ENCODE data around the gene OR51B4. TPM values are rescaled to one million over a fixed set of nuclear protein-coding genes. Genes with fewer than 3 reads are reported as not detected.

The OR51B4 gene
- total and polyA plus RNA-seq, 2 experiments from 2014 or later: not detected

- DNase-seq (ENCODE audit: low spot score): no peak
- Histone ChIP-seq H3K9me2 (ENCODE audit: insufficient read depth) (no peaks in the 10 kb centered on the region), H4K20me1 (replicated peaks; ENCODE audit: insufficient read depth) (no peaks in the 10 kb centered on the region), H3K4me2 (no peak overlapping the region), H3K36me3 (ENCODE audit: insufficient read depth) (no peaks in the 10 kb centered on the region), H3K4me3 (no peak overlapping the region), H3K27ac (ENCODE audit: low read depth) (no peak overlapping the region), H3K79me2 (replicated peaks; ENCODE audit: insufficient read depth) (no peaks in the 10 kb centered on the region), H2AFZ (peak overlapping the region; percentile 35; the same call in 1 of the 2 replicates), H3K4me1 (ENCODE audit: insufficient read depth) (no peaks in the 10 kb centered on the region), H3F3A (replicated peaks; ENCODE audit: low read depth) (no peaks in the 10 kb centered on the region), H3K27me3 (ENCODE audit: insufficient read depth) (no peaks in the 10 kb centered on the region)
- no peaks in the 10 kb centered on the region for H3K27me3 Mint-ChIP-seq (ENCODE audit: insufficient read depth, low read depth, poor library complexity)
- no peaks in the 10 kb centered on the region for H3K36me3 Mint-ChIP-seq (ENCODE audit: low read depth)
- no peak overlapping the region for H3K27ac Mint-ChIP-seq
- H3K4me1 Mint-ChIP-seq: peaks cover 5% of the 10 kb centered on the region; the same call in 2 of the 3 replicates
- no peaks in the 10 kb centered on the region for H3K9me3 Mint-ChIP-seq
- no peak overlapping the region for H3K4me3 Mint-ChIP-seq
- ATAC-seq: no peak; the same call in 1 of the 3 replicates
- TF ChIP-seq REST (IDR thresholded peaks at IDR 0.05; ENCODE audit: unreplicated experiment) (no peak), STAT1 (IDR thresholded peaks at IDR 0.05; ENCODE audit: unreplicated experiment) (no peak), JUNB (IDR thresholded peaks at IDR 0.05; ENCODE audit: unreplicated experiment) (no peak), ZNF331 (CRISPR knock-in tag; IDR thresholded peaks at IDR 0.05; ENCODE audit: low read depth) (no peak), NANOG (IDR thresholded peaks at IDR 0.05; ENCODE audit: borderline replicate concordance) (no peak), ZNF114 (CRISPR knock-in tag; IDR thresholded peaks at IDR 0.05) (no peak), EZH2 (IDR thresholded peaks at IDR 0.05; ENCODE audit: low read depth, unreplicated experiment) (no peak), POLR2AphosphoS5 (IDR thresholded peaks at IDR 0.05; ENCODE audit: low read depth) (no peak), ZNF462 (CRISPR knock-in tag; IDR thresholded peaks at IDR 0.05) (no peak), ETS1 (IDR thresholded peaks at IDR 0.05) (no peak), EZH2phosphoT487 (IDR thresholded peaks at IDR 0.05; ENCODE audit: unreplicated experiment) (no peak)
These were observed 27.4 kb downstream of the OR51B4 start for GRCh38 chr11:5274395-5274794.
